HL-60 (cell line): Measurements from ENCODE around the gene TMEM79.

Experiments
- CTCF ChIP-seq: IDR thresholded peaks from one replicate; pipeline ENCODE4 v1.5.1; 2011; ENCODE audit warnings: low read length, control low read depth, inconsistent platforms; ENCODE audit not compliant: insufficient read depth
- GABPA ChIP-seq: IDR thresholded peaks from 2 replicates; pipeline ENCODE4 v1.6.1; 2012; ENCODE audit warnings: low read depth
- POLR2AphosphoS5 ChIP-seq: IDR thresholded peaks from 2 replicates; pipeline ENCODE4 v1.6.1; 2012; ENCODE audit warnings: low read depth
- REST ChIP-seq: IDR thresholded peaks from 2 replicates; pipeline ENCODE4 v1.6.1; 2012; ENCODE audit warnings: low read depth; ENCODE audit not compliant: insufficient replicate concordance

DNA sequence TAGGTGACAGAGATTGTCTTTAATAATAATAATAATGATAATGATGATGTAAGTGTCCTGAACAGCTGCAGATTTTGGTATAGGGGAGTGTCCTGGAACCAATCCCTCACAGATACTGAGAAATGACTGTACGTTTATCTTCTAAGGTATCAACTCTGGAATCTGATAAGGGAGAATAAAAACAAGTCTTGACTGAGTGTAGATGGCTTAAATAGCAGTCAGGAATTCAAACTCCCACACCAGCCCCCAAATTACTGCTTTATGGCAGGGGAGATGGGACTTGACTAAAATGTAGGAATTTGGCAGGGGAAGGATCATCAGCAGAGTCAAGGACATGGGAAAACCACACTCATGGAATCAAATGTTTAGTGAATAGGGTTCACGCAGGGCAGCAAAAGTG, 21.1 kb downstream of the TMEM79 start:
- no peak for TF ChIP-seq CTCF
- no peak for TF ChIP-seq REST
- TF ChIP-seq POLR2AphosphoS5: no peak; the same call in 1 of the 2 replicates
- TF ChIP-seq GABPA: no peak
